Stimulated activated CD8-positive, alpha-beta memory T cell treated with anti-CD3 and anti-CD28 coated beads, Interleukin-4, amount 100 ng/mL, for 1 hour (primary cell): ENCODE measurements around the gene ZMYM4.

ENCODE experiments used
- DNase-seq, 2 donors: peaks; one replicate each; pipeline ENCODE4 v3.0.0-alpha.2; 2020; ENCODE audit warnings: low read depth in 2 of 2, low spot score in 1 of 2

The ZMYM4 gene

GRCh38 chr1:35398739-35399138, 130.2 kb downstream of the ZMYM4 start:
- DNase-seq, result no peak

DNA sequence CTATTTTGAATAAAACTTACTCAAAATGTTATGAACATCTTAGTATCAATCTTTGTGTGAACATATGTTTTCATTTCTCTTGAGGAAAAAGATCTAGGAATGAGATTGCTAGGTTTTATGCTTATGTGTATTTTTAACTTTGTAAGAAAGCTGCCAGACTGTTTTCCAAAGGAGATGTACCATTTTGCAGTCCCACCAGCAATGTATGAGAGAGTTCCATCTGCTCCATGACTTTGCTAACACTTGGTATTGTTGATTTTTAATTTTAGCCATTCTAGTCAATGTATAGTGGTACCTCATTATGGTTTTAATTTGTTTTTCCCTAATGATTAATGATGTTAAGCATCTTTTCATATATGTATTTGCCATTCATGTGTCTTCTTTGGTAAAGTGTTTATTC, 132.5 kb downstream of the ZMYM4 start:
- no peak for DNase-seq

DNA sequence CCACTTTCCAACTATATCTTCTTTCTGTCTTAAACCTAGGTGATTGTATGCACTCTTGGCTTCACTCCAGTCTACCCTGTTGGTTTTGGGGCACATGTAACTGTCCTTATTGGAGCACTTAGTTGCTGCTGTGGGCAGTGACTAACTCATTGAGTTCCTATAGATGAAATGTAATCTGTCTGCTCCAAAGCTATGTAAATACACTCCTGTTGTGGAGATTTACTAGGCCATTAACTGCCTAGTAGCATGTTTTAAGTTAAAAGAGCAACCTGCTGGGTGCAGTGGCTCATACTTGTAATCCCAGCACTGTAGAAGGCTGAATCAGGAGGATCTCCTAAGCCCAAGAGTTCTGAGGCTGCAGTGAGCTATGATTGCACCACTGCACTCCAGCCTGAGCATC, 137.6 kb downstream of the ZMYM4 start:
- no peak for DNase-seq

GRCh38 chr1:35407743-35408142, 139.2 kb downstream of the ZMYM4 start:
- no peak for DNase-seq

GRCh38 chr1:35408925-35409324, 140.4 kb downstream of the ZMYM4 start:
- DNase-seq, result no peak

GRCh38 chr1:35426097-35426586, 157.6 kb downstream of the ZMYM4 start:
- no peak for DNase-seq

DNA sequence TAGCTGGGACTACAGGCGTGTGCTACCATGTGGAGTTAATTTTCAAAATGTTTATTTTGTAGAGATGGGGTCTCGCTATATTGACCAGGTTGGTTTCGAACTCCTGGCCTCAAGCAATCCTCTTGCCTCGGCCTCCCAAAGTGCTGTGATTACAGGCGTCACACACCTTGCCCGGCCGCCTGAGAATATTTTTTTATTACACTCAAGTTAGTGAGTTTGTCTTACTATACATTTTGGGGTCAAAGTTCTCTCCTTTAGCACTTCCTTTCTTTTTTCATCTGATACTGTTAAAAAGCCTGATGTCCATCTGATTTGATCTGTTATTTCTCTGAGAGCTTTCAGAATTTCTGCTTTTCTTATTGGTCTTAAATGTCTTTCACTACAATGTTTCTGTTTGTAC, 159.9 kb downstream of the ZMYM4 start:
- no peak for DNase-seq

- no peak for DNase-seq
Measured at GRCh38 chr1:35430762-35431161, 162.3 kb downstream of the ZMYM4 start.

- no peak for DNase-seq
Measured at GRCh38 chr1:35431173-35431599, 162.7 kb downstream of the ZMYM4 start.

- no peak for DNase-seq
Measured at GRCh38 chr1:35432231-35432630, 163.7 kb downstream of the ZMYM4 start.

- DNase-seq, result no peak
Measured at GRCh38 chr1:35433714-35434113, 165.2 kb downstream of the ZMYM4 start.

DNA sequence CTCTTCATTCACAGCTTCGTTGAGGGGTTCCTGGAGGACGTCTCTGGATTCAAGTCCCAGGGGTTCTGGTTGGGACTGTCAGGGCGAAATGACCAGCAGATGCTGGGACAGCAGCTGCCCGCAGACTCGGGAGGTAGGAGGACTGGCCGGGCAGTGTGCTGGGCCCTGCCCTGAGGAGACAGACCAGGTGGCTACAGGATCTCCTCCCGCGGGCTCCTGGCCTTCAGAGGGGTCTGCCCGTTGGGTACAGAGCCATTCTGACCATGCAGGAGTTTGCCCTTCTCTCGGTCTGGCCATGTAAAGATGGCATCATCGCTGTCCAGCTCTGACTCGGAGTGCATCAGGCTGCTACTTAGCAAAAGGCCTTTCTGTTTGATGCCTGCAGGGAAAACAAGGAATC, 166.2 kb downstream of the ZMYM4 start:
- DNase-seq, result no peak

- DNase-seq, result no peak
Measured at GRCh38 chr1:35436078-35436477, 167.6 kb downstream of the ZMYM4 start.

- no peak for DNase-seq
Measured at GRCh38 chr1:35437200-35437599, 168.7 kb downstream of the ZMYM4 start.

DNA sequence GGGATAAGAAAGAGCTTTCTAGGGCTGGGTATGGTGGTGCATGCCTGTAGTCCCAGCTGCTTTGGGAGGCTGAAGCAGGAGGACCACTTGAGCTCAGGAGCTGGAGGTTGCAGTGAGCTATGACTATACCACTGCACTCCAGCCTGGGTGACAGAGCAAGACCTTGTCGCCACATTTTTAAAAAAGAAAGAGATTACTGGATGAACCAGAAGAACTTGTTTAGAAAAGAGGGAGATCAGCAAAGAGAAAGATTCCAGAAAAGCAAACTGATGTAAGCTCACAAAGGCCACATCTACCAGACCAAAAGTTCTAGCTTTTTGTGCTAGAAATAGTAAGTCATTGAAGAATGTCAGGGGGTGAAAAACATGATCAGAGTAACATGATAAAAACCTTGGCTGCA, 171.1 kb downstream of the ZMYM4 start:
- DNase-seq, result no peak

- DNase-seq, result no peak
Measured at GRCh38 chr1:35441926-35442579, 173.5 kb downstream of the ZMYM4 start.

DNA sequence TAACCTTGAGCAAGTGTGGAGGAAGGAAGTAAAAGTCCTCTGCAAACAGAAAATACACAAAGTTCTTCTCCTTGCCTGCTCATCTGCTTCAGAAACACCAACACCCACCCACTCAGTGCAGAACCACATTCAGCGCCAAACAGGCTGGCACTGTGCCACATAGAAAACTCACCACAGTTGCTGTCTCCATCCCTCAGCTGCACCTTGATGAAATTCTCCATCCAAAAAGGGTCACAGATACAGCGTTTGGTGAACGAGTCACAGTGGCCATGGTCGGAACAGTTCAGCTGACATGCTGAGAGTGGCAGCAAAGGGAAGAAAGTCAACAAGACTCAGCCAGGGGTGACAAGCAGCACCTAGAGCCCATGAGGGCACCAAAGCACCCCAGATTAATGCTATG, 174.2 kb downstream of the ZMYM4 start:
- no peak for DNase-seq

DNA sequence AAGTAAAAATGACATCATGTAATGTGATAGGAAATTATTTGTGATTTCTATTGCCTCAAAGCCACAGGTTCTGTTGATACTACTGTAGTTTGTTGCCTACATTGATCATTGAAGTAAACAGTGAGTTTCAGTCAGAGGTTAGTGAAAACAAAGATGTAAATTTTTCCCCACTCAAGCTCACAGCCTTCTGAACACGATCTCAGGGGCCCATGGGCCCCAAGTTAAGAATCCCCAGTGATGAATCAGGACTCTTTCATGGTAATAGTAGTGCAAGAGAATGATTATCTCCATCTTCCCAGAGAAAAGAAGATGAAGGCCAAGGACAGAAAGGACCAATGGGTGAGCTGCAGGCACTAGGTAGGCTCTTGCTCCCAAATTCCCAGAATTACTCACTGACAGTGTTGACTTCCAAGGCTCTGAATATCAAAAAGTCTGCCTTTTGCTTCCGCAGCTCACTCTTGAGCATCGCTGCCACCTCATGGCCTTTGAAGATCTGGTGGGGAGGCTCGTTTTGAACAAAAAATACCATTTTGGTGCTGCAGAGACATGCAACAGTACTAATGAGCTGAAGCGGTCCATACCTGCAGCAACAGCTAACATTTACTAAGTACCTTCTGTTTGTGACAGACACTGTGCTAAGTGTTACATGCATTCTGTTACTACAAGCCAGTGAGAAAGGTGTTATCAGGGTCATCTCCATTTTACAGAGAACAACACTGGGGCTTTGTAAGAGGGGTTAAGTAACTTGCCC, 175.4 kb downstream of the ZMYM4 start:
- DNase-seq, result no peak

DNA sequence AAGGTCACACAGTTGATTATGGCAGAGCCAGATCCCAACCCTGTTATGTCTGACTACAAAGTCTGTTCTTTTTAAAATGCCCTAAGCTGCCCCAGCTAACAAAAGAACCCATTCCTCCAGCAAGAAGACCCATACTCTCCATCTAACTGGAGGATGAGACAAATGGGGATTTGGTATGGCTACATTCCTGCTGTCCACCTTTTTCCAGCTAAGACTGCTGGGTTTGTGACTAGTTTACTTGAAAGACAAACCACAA, 175.9 kb downstream of the ZMYM4 start:
- no peak for DNase-seq

- no peak for DNase-seq
Measured at GRCh38 chr1:35447278-35447677, 178.8 kb downstream of the ZMYM4 start.

DNA sequence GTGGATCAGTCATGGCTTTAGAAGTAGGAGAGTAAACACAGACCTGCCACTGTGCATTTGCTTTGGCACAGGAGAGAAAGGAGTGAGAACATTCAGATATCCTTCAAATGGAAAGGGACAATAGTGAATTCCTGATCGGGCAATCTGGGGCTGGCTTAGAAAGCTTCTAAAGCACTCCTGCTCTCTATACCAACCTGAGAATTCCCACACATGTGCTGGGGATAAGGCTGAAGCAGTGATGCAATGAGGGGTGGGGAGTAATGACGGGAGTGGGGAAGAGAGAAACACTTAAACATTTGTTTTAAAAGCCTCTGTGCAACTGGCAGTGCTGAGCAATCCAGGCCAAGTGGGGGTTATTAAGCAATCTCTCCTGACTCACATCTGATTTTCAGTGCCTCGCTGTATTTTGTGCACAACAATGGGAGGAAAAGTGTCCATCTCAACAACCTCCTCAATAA, 179.9 kb downstream of the ZMYM4 start:
- DNase-seq, result no peak

DNA sequence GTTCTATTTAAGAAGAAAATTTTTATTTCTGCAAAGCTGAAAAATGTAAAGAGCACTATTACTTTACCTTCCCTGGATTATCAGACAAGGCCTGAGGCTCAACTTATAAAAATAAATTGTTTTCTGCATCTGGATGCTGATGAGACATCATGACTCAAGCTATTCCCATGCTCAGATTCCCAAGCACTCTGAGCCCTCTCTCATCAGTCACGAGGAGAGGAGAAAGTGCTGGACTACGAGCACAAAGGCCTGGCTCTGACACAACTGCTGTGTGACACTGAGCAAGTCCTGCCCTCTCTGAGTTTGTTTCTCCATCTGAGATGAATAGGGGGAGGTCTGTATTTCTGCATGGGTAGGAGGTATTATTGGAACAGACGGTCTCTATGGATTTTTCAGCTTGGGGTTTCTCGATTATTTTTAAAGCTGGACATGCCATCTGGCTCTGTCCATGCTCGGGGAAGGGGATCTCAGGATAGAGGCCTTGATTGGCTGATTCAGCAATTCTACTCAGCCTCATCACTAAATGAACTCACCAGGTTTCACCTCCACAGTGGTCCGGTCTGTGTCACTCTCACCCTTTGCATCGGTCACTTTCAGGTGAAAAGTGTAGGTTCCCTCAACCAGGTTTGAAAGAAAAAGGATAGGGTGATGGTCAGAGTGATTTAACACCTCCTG, 181.0 kb downstream of the ZMYM4 start:
- no peak for DNase-seq
